Gastroesophageal sphincter (tissue), 4 donors: ENCODE data around the gene SLC50A1. TPM values are rescaled to one million over a fixed set of nuclear protein-coding genes. Genes with fewer than 3 reads are reported as not detected.

Experiments used
- ATAC-seq: fragments of 150-250 bp; one replicate; pipeline ENCODE4 v1.9.1; 2016; ENCODE audit warnings: mild to moderate bottlenecking, moderate library complexity
- H3K27ac ChIP-seq, 4 donors: fragments of 200-600 bp; sonication (generic) in 3 of 4; 1 replicate in 3 of 4; 2 replicates in 1 of 4; pipeline ENCODE4 v1.5.1; 2016 to 2019
- H3K27me3 ChIP-seq: fragments of 200-600 bp; sonication (generic); one replicate; pipeline ENCODE4 v1.5.1; 2019
- H3K36me3 ChIP-seq, 2 donors: fragments of 200-600 bp; sonication (generic); one replicate each; pipeline ENCODE4 v1.5.1; 2019; ENCODE audit warnings: control low read depth in 1 of 2
- H3K4me1 ChIP-seq, 3 donors: fragments of 200-600 bp; sonication (generic); 1 replicate in 2 of 3; 2 replicates in 1 of 3; pipeline ENCODE4 v1.5.1; 2016 to 2019; ENCODE audit warnings: control low read depth in 2 of 3
- H3K4me3 ChIP-seq, 2 donors: fragments of 200-600 bp; sonication (generic); one replicate each; pipeline ENCODE4 v1.5.1; 2019; ENCODE audit warnings: mild to moderate bottlenecking in 1 of 2, moderate library complexity in 1 of 2
- H3K9me3 ChIP-seq, 3 donors: fragments of 200-600 bp; sonication (generic); one replicate each; pipeline ENCODE4 v1.5.1; 2017 to 2019; ENCODE audit warnings: control low read depth in 2 of 3
- EP300 ChIP-seq: sonication (generic); formaldehyde crosslinking; IDR thresholded peaks from one replicate; pipeline ENCODE4 v1.6.1; 2017; ENCODE audit warnings: antibody characterized with exemption, mild to moderate bottlenecking
- POLR2A ChIP-seq, 2 donors: fragments of 450-650 bp; IDR thresholded peaks; one replicate each; pipeline ENCODE4 v1.6.1; 2017; ENCODE audit warnings: antibody characterized with exemption in 2 of 2, mild to moderate bottlenecking in 2 of 2, moderate library complexity in 1 of 2
- POLR2AphosphoS5 ChIP-seq: sonication (generic); formaldehyde crosslinking; IDR thresholded peaks from one replicate; pipeline ENCODE4 v1.6.1; 2017; ENCODE audit warnings: antibody characterized with exemption
- WGBS, 2 donors: methylation state at CpG; one replicate each; pipeline ENCODE4 v1.1.5; 2018; ENCODE audit warnings: low coverage in 1 of 2; 5-methylcytosine and 5-hydroxymethylcytosine counted together
- total RNA-seq, 4 donors: library from RNA; depleted of rRNA; stranded (reverse); fragments of >200 nt; gene quantifications; one replicate each; pipeline ENCODE4 v1.1.0, GENCODE V29; 2016
- TF ChIP-seq, protein P1 (sequence below), 4 experiments: fragments of 200-600 bp in 2 of 4; fragments of 450-650 bp in 2 of 4; sonication (generic) in 1 of 4; IDR thresholded peaks; one replicate each; pipeline ENCODE4 v1.5.1; 2017 to 2019; ENCODE audit warnings: antibody characterized with exemption in 4 of 4, mild to moderate bottlenecking in 2 of 4, moderate library complexity in 2 of 4

Gene SLC50A1
- total RNA-seq, 4 donors from 2014 or later = 12.5 to 16.8 (median 13.9) TPM

- peak overlapping the region; percentile 94 to 99 (median 97) for H3K27ac ChIP-seq
- no peaks in the 10 kb centered on the region for H3K27me3 ChIP-seq
- H3K36me3 ChIP-seq = peaks cover 0 to 49% of the 10 kb centered on the region in 2 donors
- ATAC-seq = peak; percentile 87
- TF ChIP-seq, protein P1, sequence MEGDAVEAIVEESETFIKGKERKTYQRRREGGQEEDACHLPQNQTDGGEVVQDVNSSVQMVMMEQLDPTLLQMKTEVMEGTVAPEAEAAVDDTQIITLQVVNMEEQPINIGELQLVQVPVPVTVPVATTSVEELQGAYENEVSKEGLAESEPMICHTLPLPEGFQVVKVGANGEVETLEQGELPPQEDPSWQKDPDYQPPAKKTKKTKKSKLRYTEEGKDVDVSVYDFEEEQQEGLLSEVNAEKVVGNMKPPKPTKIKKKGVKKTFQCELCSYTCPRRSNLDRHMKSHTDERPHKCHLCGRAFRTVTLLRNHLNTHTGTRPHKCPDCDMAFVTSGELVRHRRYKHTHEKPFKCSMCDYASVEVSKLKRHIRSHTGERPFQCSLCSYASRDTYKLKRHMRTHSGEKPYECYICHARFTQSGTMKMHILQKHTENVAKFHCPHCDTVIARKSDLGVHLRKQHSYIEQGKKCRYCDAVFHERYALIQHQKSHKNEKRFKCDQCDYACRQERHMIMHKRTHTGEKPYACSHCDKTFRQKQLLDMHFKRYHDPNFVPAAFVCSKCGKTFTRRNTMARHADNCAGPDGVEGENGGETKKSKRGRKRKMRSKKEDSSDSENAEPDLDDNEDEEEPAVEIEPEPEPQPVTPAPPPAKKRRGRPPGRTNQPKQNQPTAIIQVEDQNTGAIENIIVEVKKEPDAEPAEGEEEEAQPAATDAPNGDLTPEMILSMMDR (IDR thresholded peaks at IDR 0.05) = no peak
- TF ChIP-seq EP300 = no peak
- TF ChIP-seq POLR2AphosphoS5 = peak; percentile 95
- TF ChIP-seq POLR2A (IDR thresholded peaks at IDR 0.05) = no peak
- 2 to 4% methylated on average over 5 to 12 of the region's 18 CpGs for WGBS, 2 donors
- H3K4me3 ChIP-seq = peak overlapping the region; percentile 64 to 72
- H3K4me1 ChIP-seq = peaks cover 0 to 95% (median 27%) of the 10 kb centered on the region in 3 donors
- no peaks in the 10 kb centered on the region for H3K9me3 ChIP-seq
Observed at GRCh38 chr1:155134880-155135414, 705 bp upstream of the SLC50A1 start.

GRCh38 chr1:155136748-155137147 lies 1.1 kb downstream of the SLC50A1 start:
- TF ChIP-seq, protein P1 (IDR thresholded peaks at IDR 0.05) = no peak
- TF ChIP-seq POLR2A (IDR thresholded peaks at IDR 0.05) (no peak), POLR2AphosphoS5 (no peak), EP300 (no peak)
- no peaks in the 10 kb centered on the region for H3K27me3 ChIP-seq
- peaks cover 0 to 83% (median 27%) of the 10 kb centered on the region in 3 donors for H3K4me1 ChIP-seq
- H3K4me3 ChIP-seq = peak overlapping the region; percentile 64 to 72
- ATAC-seq = no peak
- peak overlapping the region; percentile 94 to 99 (median 97) for H3K27ac ChIP-seq
- no peaks in the 10 kb centered on the region for H3K9me3 ChIP-seq
- WGBS, 2 donors = 18 to 53% methylated on average over 5 to 6 of the region's 6 CpGs
- H3K36me3 ChIP-seq = peaks cover 0 to 42% of the 10 kb centered on the region in 2 donors

DNA sequence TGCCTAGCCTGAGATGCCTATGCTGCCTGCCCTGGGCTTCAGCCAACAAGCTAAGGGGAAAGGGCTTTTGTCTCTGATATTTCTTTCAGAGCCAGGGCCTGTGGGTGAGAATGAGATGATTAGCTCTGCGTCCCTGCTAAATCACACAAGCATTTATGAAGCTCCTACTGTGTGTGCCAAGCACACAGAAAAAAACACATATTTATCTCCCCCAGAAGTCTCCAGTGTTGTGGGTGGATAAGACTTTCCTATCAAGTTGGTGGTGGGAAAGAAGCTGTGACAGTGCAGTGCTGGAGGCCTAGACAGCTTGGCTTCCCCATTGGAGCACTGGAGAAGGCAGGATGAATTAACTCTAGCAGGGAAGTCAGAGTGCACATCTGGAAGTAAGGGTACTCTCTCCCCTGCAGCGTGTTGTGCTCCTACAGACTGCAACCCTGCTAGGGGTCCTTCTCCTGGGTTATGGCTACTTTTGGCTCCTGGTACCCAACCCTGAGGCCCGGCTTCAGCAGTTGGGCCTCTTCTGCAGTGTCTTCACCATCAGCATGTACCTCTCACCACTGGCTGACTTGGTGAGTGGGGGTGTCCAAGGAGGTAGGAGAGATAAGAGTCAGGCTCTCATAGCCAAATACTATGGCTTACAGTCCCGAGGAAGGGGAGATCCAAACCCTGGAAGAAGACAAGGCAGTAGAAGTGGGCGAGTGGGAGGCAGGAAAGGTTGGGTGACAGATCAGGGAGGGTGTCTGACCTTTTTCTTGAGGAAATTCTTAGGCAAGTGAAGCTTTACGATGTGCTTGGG lies 1.7 kb downstream of the SLC50A1 start:
- peaks cover 0 to 77% (median 27%) of the 10 kb centered on the region in 3 donors for H3K4me1 ChIP-seq
- ATAC-seq = no peak

GRCh38 chr1:155139895-155140629 lies 4.4 kb downstream of the SLC50A1 start, which contains the start of gene DPM3:
TSS of gene DPM3 (minus strand) at chr1:155140531. CDS start at chr1:155140240, 291 bp downstream.
- ATAC-seq = peak; percentile 75
- H3K9me3 ChIP-seq = no peaks in the 10 kb centered on the region
- WGBS, 2 donors = 0 to 1% methylated on average over 6 to 16 of the region's 42 CpGs

More for the DNA sequence above, 1.7 kb downstream of the SLC50A1 start:
- Histone ChIP-seq H3K36me3 (peaks cover 0 to 36% of the 10 kb centered on the region in 2 donors), H3K4me3 (peak overlapping the region in 1 of 2 donors; percentile 64), H3K27ac (peak overlapping the region in 3 of 4 donors; percentile 95 to 99 (median 99)), H3K9me3 (no peaks in the 10 kb centered on the region), H3K27me3 (no peaks in the 10 kb centered on the region)
- WGBS, 2 donors = 82 to 86% methylated on average over 2 to 3 of the region's 6 CpGs
- no peak for TF ChIP-seq POLR2AphosphoS5
- TF ChIP-seq, protein P1 (IDR thresholded peaks at IDR 0.05) = no peak
- TF ChIP-seq EP300 = no peak
- no peak for TF ChIP-seq POLR2A (IDR thresholded peaks at IDR 0.05)

More at GRCh38 chr1:155139895-155140629, 4.4 kb downstream of the SLC50A1 start, which contains the start of gene DPM3:
- H3K27ac ChIP-seq = peak within 1 kb of the TSS; percentile 65 to 96 (median 90)
- peaks cover 15% of the 10 kb centered on the region for H3K27me3 ChIP-seq
- peaks cover 0 to 50% (median 18%) of the 10 kb centered on the region in 3 donors for H3K4me1 ChIP-seq
- H3K4me3 ChIP-seq = peak within 1 kb of the TSS; percentile 60 to 84
- H3K36me3 ChIP-seq = peaks cover 0 to 13% of the 10 kb centered on the region in 2 donors
- TF ChIP-seq EP300 (no peak), POLR2AphosphoS5 (peak; percentile 80), POLR2A (IDR thresholded peaks at IDR 0.05) (peak; percentile 43 to 58)
- TF ChIP-seq, protein P1 (IDR thresholded peaks at IDR 0.05) = no peak
